Epithelial cell of proximal tubule (primary cell): ENCODE measurements around the gene HJURP. TPM values are rescaled to one million over a fixed set of nuclear protein-coding genes. Genes with fewer than 3 reads are reported as not detected.

Experiments used
- DNase-seq: peaks from one replicate; pipeline ENCODE4 v3.0.0-alpha.2; 2011; ENCODE audit warnings: low read depth
- H3K4me3 ChIP-seq: 2 replicates; pipeline ENCODE4 v1.5.1; 2011; ENCODE audit warnings: low read depth, mild to moderate bottlenecking, low read length
- total RNA-seq: library from RNA; depleted of rRNA; stranded (reverse); fragments of >200 nt; gene quantifications from 2 replicates; pipeline ENCODE4 v1.2.3, GENCODE V29; 2015
- TF ChIP-seq, protein P1 (sequence below): conservative IDR thresholded peaks from 2 replicates; pipeline ENCODE4 v1.5.1; 2012; ENCODE audit warnings: low read depth, mild to moderate bottlenecking, low read length

HJURP gene
- total RNA-seq, 1 donor from 2014 or later, result 64.9 TPM

DNA sequence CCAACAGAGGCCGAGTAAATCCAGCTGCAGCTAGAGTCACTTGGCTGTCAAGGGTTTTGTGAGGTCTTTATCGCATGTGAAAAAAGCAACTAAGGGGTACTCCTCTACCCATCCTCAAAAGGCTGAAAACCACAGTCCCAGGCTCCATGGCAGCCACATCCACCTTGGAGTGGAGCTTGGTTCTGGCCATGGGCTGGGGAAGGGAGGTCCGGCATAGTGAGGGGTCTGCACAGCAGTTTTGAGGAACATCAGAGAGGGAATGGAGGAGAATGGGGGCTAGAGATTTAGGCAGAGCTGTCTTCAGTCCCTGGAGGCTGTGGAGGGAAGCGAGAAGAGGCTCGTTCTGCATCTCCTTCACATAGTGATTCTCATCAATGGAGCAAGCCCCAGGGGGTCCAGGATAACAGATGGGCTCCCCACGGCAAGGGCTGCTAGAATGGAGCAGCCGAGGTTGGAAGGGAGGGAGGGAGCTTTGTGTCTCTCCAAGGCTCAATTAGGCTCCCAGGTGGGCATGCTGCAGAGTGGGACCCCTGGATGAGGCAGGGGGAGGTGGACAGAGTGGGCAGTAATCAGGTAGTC, 55.2 kb downstream of the HJURP start:
- DNase-seq, result no peak
- no peak overlapping the region for H3K4me3 ChIP-seq
- TF ChIP-seq, protein P1, sequence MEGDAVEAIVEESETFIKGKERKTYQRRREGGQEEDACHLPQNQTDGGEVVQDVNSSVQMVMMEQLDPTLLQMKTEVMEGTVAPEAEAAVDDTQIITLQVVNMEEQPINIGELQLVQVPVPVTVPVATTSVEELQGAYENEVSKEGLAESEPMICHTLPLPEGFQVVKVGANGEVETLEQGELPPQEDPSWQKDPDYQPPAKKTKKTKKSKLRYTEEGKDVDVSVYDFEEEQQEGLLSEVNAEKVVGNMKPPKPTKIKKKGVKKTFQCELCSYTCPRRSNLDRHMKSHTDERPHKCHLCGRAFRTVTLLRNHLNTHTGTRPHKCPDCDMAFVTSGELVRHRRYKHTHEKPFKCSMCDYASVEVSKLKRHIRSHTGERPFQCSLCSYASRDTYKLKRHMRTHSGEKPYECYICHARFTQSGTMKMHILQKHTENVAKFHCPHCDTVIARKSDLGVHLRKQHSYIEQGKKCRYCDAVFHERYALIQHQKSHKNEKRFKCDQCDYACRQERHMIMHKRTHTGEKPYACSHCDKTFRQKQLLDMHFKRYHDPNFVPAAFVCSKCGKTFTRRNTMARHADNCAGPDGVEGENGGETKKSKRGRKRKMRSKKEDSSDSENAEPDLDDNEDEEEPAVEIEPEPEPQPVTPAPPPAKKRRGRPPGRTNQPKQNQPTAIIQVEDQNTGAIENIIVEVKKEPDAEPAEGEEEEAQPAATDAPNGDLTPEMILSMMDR, result no peak

DNA sequence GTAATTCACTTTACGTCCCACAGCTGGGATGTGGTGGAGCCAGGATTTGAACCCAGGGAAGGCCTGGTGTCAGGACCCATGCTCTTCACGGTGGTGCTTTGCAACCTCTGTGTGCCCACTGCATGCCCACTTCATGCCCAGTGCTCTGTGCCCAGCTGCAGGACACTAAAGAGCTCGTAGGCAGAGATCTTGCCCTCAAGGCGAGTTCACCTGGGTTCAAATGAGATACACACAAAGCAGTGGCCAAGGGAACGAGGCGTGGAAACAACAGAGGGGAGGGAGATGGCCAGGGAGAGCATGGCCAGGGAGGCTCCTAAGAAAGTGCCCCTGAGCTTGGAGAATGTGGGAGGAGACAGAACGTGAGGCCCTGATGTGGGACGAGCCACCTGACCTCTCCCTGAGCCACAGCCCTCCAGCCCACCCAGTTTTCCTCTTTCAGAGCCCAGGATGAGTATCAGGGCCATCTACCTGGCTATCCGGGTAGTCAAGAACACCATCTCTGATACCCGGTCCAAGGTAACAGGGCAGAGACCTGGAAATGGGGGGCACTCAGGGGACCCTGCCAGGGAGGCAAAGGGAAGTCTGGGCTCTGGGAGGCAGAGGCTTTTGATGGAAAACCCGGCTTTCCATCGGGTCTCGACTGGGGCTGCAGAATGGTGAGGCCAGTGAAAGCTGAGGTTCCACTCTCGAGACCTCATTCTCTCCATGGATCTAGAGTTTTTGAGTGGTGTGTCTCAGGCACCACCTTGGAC, 55.8 kb downstream of the HJURP start:
- DNase-seq, result no peak
- TF ChIP-seq, protein P1, result no peak
- H3K4me3 ChIP-seq, result no peak overlapping the region

DNA sequence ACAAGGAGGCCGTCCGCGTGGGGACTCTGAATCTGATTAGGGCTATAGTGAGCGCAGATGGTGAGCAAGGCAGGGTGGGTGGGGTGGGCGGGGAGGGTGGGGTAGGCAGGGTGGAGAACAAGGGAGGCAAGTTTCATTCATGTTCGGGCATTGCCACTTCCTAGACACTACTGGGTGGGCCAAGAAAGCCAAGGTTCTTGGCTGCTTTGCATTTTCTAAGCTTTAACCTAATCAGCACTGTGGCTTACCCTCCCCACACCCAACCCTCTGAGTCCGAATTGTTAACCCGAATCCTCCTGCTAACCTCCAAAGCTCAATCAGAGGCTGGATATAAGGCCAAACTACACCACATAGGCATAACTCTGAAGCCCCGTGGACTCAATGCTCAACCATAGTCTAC, 58.1 kb downstream of the HJURP start:
- TF ChIP-seq, protein P1, result no peak
- no peak for DNase-seq
- H3K4me3 ChIP-seq, result no peak overlapping the region

DNA sequence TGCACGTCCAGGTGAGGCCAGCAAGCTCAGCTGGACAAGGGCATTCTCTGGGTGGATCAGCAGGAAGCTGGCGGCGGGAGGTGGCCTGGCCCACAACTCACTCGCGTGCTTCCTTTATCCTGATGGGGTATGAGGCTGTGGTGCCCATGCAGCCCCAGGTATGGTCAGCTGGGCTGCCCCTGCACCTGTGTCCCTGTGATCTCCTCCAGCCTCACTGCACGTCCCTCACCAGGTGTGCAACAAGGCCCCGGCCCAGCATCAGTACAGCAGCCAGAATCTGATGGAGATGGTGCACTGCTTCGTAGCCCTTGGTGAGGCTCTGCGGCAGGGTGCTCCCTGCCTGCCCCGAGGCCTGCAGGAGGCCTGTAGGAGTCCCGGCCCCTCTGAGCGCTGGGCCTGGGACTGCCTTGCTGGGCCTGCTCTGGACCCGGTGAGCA, 58.6 kb downstream of the HJURP start:
- TF ChIP-seq, protein P1, result no peak
- no peak overlapping the region for H3K4me3 ChIP-seq
- no peak for DNase-seq

DNA sequence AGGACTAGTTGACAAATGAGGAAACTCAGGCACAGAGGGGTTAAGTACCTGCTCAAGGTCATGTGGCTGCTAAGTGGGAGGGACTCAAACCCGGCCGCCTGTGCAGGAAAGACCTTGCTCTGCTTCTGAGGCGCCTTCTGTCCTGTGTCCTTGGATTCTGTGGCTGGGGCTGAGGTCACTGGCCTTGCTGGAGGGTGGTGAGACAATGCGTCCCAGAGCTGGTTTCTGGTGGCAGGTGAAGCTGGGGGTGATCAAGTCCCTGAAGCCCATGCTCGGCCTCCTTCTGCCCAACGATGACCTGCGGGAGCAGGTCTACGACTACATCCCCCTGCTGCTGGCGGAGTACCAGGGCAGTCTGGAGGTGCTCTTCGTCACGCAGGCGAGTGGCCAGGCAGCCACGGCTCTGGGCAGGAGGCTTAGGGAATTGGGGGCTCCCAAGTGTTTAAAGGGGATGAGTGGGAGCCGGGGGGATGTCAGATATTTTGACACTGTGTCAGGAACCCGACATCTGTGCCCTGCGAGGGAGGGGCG, 60.1 kb downstream of the HJURP start:
- no peak overlapping the region for H3K4me3 ChIP-seq
- DNase-seq, result no peak
- TF ChIP-seq, protein P1, result no peak

DNA sequence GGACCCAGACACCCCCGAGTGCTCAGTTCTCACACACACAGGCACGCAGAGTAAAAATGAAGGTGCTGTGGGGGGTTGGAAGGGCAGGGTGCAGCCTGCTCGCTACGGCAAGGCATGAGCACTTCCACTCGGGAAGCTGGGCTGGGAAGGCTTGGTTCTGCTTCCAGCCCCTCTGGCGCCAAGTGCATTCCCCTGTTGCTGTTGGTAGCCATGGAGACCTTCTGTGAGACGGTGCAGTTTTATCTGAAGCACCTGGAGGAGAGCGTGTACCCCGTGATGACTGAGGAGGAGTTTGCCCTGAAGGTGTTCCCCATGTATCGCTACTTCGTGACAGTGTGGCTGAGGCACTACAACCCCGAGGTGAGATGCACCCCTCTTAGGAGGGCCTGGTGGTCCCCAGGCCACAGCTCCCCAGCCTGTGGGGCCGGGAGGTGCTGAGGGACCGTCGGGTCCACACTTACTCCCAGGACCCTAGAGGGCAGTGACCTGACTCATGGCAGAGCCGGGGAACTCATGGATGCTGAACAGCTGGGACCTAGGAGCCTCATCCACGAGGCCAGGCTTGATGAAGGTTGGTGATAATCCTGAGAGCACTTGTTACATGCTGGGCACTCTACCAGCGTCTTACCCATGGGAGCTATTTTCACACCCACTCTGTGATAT, 60.7 kb downstream of the HJURP start:
- no peak overlapping the region for H3K4me3 ChIP-seq
- no peak for DNase-seq
- TF ChIP-seq, protein P1, result no peak
